Breast epithelium (tissue), 3 donors: ENCODE data around the gene KRTAP10-10.

Experiments used
- CTCF ChIP-seq, 3 donors: fragments of 450-650 bp; IDR thresholded peaks; one replicate each; pipeline ENCODE4 v1.5.1; 2016 to 2017; ENCODE audit warnings: antibody characterized with exemption in 3 of 3, mild to moderate bottlenecking in 3 of 3, moderate library complexity in 3 of 3
- POLR2A ChIP-seq: fragments of 450-650 bp; IDR thresholded peaks from one replicate; pipeline ENCODE4 v1.6.1; 2016; ENCODE audit warnings: antibody characterized with exemption, mild to moderate bottlenecking, moderate library complexity
- POLR2AphosphoS5 ChIP-seq, 3 donors: sonication (generic); formaldehyde crosslinking; IDR thresholded peaks; one replicate each; pipeline ENCODE4 v1.6.1; 2017; ENCODE audit warnings: antibody characterized with exemption in 3 of 3

DNA sequence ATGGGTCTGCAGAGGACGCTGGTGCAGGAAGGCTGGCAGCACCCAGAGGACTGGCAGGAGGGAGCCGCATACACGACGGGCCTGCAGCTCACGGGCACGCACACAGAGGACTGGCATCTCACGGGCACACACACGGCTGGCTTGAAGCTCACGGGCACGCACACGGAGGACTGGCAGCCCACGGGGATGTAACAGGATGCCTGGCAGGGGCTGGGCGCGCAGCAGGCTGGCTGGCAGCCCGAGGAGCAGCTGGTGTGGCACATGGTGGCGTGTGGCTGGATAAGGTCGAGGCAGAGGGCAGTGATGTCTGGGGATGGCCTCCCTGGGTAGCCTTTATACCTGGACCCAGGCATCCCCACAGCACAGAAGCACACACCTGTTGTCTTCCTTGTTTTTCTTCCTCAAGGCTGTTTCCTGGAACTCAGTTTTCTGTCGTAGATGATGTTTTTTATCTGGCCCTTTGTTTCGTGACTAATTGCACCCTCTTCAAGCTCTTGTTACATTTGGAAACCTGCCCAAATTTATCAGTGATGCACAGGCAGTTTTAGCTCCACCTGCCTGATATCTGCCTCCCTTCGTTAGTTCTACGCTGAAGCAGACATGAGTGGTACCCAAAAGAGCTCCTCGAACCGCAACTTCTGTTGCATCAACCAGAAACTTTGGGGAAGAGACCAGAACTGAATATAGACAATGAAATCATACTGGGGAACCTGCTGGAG is 44.9 kb downstream of the KRTAP10-10 start, which contains the start of gene KRTAP12-1:
- TF ChIP-seq POLR2AphosphoS5 (IDR thresholded peaks at IDR 0.05) (no peak), CTCF (IDR thresholded peaks at IDR 0.05) (no peak), POLR2A (no peak)
